Uterus (tissue), 4 donors: ENCODE data around the gene PSMD7. TPM values are rescaled to one million over a fixed set of nuclear protein-coding genes. Genes with fewer than 3 reads are reported as not detected.
A peak's percentile ranks its signal among the peaks of the same experiment; 100 is the strongest.

ENCODE experiments used
- DNase-seq, 2 donors: peaks; one replicate each; pipeline ENCODE4 v3.0.0-alpha.2; 2019 to 2020
- H3K27ac ChIP-seq, 2 donors: fragments of 200-600 bp; sonication (generic); 1 replicate in 1 of 2; 2 replicates in 1 of 2; pipeline ENCODE4 v1.5.1; 2016 to 2018
- H3K27me3 ChIP-seq, 2 donors: fragments of 200-600 bp; sonication (generic); one replicate each; pipeline ENCODE4 v1.5.1; 2018 to 2019; ENCODE audit warnings: control low read depth in 1 of 2
- H3K36me3 ChIP-seq, 2 donors: fragments of 200-600 bp; sonication (generic); one replicate each; pipeline ENCODE4 v1.5.1; 2019; ENCODE audit warnings: control low read depth in 1 of 2
- H3K4me1 ChIP-seq, 2 donors: fragments of 200-600 bp; sonication (generic); one replicate each; pipeline ENCODE4 v1.5.1; 2018 to 2019; ENCODE audit warnings: control low read depth in 1 of 2
- H3K4me3 ChIP-seq, 2 donors: fragments of 200-600 bp; sonication (generic); 1 replicate in 1 of 2; 2 replicates in 1 of 2; pipeline ENCODE4 v1.5.1; 2018 to 2019; ENCODE audit warnings: mild to moderate bottlenecking in 1 of 2
- H3K9me3 ChIP-seq, 2 donors: fragments of 200-600 bp; sonication (generic); one replicate each; pipeline ENCODE4 v1.5.1; 2019; ENCODE audit warnings: control low read depth in 1 of 2
- POLR2A ChIP-seq, 2 donors: fragments of 450-650 bp; IDR thresholded peaks; one replicate each; pipeline ENCODE4 v1.6.1; 2016; ENCODE audit warnings: antibody characterized with exemption in 2 of 2, mild to moderate bottlenecking in 1 of 2, moderate library complexity in 1 of 2
- intact Hi-C: fragments of 100-400 bp; cut with DNase I; formaldehyde crosslinking; loops from one replicate; pipeline ENCODE4 v1.15.1; 2023; ENCODE audit warnings: low total_unique reads
- total RNA-seq, 4 donors: library from RNA; depleted of rRNA in 3 of 4; stranded (reverse); fragments of >200 nt in 3 of 4; gene quantifications; one replicate each; pipeline versions ENCODE4 v1.1.0 to v1.2.4, GENCODE V29; 2014 to 2023
- TF ChIP-seq, protein P1 (sequence below), 4 experiments: fragments of 200-600 bp in 2 of 4; fragments of 450-650 bp in 2 of 4; sonication (generic) in 2 of 4; IDR thresholded peaks; one replicate each; pipeline ENCODE4 v1.5.1; 2016 to 2019; ENCODE audit warnings: antibody characterized with exemption in 4 of 4, mild to moderate bottlenecking in 2 of 4, moderate library complexity in 1 of 4
- donor health status: DM: yes; HTN: yes; CAD: no.

PSMD7 gene
- total RNA-seq, 4 donors from 2014 or later: 49.8 to 76.8 (median 62.7) TPM

GRCh38 chr16:74307383-74307782, 10.8 kb downstream of the PSMD7 start:
- Histone ChIP-seq H3K27me3 (no peaks in the 10 kb centered on the region), H3K4me1 (no peaks in the 10 kb centered on the region), H3K4me3 (no peak overlapping the region), H3K36me3 (no peaks in the 10 kb centered on the region), H3K27ac (no peak overlapping the region), H3K9me3 (no peaks in the 10 kb centered on the region)
- no peak for DNase-seq
- TF ChIP-seq, protein P1, sequence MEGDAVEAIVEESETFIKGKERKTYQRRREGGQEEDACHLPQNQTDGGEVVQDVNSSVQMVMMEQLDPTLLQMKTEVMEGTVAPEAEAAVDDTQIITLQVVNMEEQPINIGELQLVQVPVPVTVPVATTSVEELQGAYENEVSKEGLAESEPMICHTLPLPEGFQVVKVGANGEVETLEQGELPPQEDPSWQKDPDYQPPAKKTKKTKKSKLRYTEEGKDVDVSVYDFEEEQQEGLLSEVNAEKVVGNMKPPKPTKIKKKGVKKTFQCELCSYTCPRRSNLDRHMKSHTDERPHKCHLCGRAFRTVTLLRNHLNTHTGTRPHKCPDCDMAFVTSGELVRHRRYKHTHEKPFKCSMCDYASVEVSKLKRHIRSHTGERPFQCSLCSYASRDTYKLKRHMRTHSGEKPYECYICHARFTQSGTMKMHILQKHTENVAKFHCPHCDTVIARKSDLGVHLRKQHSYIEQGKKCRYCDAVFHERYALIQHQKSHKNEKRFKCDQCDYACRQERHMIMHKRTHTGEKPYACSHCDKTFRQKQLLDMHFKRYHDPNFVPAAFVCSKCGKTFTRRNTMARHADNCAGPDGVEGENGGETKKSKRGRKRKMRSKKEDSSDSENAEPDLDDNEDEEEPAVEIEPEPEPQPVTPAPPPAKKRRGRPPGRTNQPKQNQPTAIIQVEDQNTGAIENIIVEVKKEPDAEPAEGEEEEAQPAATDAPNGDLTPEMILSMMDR (IDR thresholded peaks at IDR 0.05): no peak
- TF ChIP-seq POLR2A (IDR thresholded peaks at IDR 0.05): no peak
- intact Hi-C loops: no loop called here

DNA sequence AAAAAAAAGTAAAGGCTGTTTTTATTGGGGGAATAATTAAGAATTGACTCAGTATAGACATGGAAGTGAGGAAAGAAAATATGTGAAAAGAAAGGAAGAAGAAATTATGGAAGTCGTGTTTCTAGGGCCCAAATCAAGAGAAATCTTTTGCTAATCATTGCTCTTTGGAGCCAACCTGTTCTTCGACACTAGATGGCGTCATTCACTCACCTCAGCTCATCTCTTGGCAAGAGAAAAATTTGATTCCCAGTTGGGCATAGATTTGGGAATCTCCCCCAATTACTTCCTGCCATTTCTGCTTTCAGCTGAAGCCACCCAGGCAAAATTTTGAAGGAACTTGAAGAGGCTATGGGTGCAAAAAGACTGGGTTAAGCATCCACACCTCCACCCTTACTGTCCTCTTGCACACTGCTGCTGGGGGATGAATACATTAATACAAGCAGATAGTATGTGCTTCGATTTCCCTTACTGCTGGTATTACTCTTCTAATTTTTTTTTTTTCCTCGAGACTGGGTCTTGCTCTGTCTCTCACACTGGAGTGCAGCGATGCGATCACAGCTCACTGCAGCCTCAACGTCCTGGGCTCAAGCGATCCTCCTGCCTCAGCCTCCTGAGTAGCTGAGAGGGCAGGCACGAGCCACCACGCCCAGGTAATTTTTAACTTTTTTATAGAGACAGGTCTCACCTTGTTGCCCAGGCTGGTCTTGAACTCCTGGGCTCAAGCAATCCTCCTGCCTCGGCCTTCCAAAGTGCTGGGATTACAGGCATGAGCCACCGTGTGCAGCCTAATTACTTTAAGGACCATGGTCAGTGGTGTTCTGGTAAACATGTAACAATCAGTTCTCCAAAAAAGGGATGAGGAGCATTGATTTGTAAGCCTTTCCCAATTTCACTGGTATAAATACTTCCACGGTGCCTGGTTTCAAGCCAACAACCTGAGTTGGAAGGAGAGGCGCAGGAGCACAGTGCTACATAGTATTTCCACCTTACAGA, 13.5 kb downstream of the PSMD7 start:
- H3K4me1 ChIP-seq: no peaks in the 10 kb centered on the region
- no peaks in the 10 kb centered on the region for H3K9me3 ChIP-seq
- no peak overlapping the region for H3K27ac ChIP-seq
- DNase-seq: no peak
- TF ChIP-seq POLR2A (IDR thresholded peaks at IDR 0.05): no peak
- TF ChIP-seq, protein P1 (IDR thresholded peaks at IDR 0.05): peak; percentile 50 to 65 (median 56)
- no peak overlapping the region for H3K4me3 ChIP-seq
- H3K27me3 ChIP-seq: no peaks in the 10 kb centered on the region
- H3K36me3 ChIP-seq: no peaks in the 10 kb centered on the region
- intact Hi-C loops: no loop called here

DNA sequence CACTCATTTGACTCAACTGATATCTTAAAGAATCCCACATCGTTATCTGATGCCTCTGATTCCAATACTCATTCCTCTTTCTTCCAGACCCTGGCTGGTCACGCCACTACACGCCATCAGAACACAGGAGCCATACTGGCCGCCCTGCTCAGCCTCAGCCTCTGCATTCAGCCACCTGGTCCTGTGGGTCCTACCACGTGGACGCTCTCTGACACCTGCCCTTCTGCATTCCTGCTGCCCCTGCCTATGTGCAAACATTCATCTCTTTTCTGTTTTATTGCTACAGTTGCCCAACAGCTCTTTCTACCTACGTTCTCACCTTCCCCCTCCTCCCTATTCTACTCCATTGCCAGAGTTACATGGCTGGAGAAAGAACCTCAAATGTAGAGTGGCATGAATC, 18.4 kb downstream of the PSMD7 start:
- Histone ChIP-seq H3K4me1 (no peaks in the 10 kb centered on the region), H3K27me3 (no peaks in the 10 kb centered on the region), H3K9me3 (no peaks in the 10 kb centered on the region), H3K4me3 (no peak overlapping the region), H3K27ac (no peak overlapping the region), H3K36me3 (no peaks in the 10 kb centered on the region)
- DNase-seq: no peak
- intact Hi-C loops: no loop called here
- TF ChIP-seq POLR2A (IDR thresholded peaks at IDR 0.05): no peak
- TF ChIP-seq, protein P1 (IDR thresholded peaks at IDR 0.05): no peak

GRCh38 chr16:74320707-74321106, 24.1 kb downstream of the PSMD7 start:
- TF ChIP-seq POLR2A (IDR thresholded peaks at IDR 0.05): no peak
- TF ChIP-seq, protein P1 (IDR thresholded peaks at IDR 0.05): no peak
- H3K27me3 ChIP-seq: no peaks in the 10 kb centered on the region
- no peaks in the 10 kb centered on the region for H3K4me1 ChIP-seq
- no peak for DNase-seq
- H3K9me3 ChIP-seq: no peaks in the 10 kb centered on the region
- H3K27ac ChIP-seq: no peak overlapping the region
- no peaks in the 10 kb centered on the region for H3K36me3 ChIP-seq
- no peak overlapping the region for H3K4me3 ChIP-seq
- intact Hi-C loops: no loop called here

DNA sequence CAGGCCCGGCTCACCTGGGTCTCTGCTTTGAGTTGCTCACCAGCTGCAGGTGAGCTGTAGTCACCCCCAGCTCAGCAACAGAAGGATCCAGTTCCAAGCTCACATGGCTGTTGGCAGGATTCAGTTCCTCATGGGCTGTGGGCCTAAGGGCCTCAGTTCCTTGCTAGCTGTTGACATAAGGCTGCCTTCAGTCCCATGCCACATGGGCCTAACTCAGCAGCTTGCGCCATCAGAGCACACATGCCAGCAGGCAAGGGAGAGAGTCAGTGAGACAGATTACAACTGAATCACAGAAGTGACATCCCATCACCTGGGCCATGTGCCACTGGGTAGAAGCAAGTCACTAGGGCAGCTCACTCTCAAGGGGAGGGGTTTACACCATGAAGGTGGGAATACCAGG, 24.7 kb downstream of the PSMD7 start:
- DNase-seq: no peak
- H3K36me3 ChIP-seq: no peaks in the 10 kb centered on the region
- no peaks in the 10 kb centered on the region for H3K9me3 ChIP-seq
- intact Hi-C loops: no loop called here
- no peaks in the 10 kb centered on the region for H3K4me1 ChIP-seq
- no peak for TF ChIP-seq POLR2A (IDR thresholded peaks at IDR 0.05)
- TF ChIP-seq, protein P1 (IDR thresholded peaks at IDR 0.05): no peak
- H3K27ac ChIP-seq: no peak overlapping the region
- no peaks in the 10 kb centered on the region for H3K27me3 ChIP-seq
- H3K4me3 ChIP-seq: no peak overlapping the region
